ENCODE measurements around the gene MPO.
A peak's percentile ranks its signal among the peaks of the same experiment; 100 is the strongest.

The MPO gene

GRCh38 chr17:58294034-58294433 is 13.3 kb upstream of the MPO start:
- DNase-seq (ENCODE audit: low read depth in 1 of 2, low spot score in 1 of 2) = no peak
- in situ Hi-C loops (cut with HindIII; ENCODE audit: low pct_unique_long_range_greater_than_20kb, low sequenced_read_pairs) = no loop called here
- TF ChIP-seq JUND (IDR thresholded peaks at IDR 0.05; ENCODE audit: low read depth) = no peak

GRCh38 chr17:58291246-58291645 is 10.5 kb upstream of the MPO start:
- no peak for DNase-seq (ENCODE audit: low read depth in 1 of 2, low spot score in 1 of 2)
- TF ChIP-seq JUND (IDR thresholded peaks at IDR 0.05; ENCODE audit: low read depth) = no peak
- in situ Hi-C loops (cut with HindIII; ENCODE audit: low pct_unique_long_range_greater_than_20kb, low sequenced_read_pairs) = no loop called here

- in situ Hi-C loops (cut with HindIII; ENCODE audit: low pct_unique_long_range_greater_than_20kb, low sequenced_read_pairs) = no loop called here
- no peak for TF ChIP-seq JUND (IDR thresholded peaks at IDR 0.05; ENCODE audit: low read depth)
- peak in 1 of 2 experiments; percentile 21 for DNase-seq (ENCODE audit: low read depth in 1 of 2, low spot score in 1 of 2)
These were observed 9.1 kb upstream of the MPO start for GRCh38 chr17:58289869-58290268.

GRCh38 chr17:58285422-58285810 is 4.7 kb upstream of the MPO start:
- no peak for TF ChIP-seq JUND (IDR thresholded peaks at IDR 0.05; ENCODE audit: low read depth)
- in situ Hi-C loops (cut with HindIII; ENCODE audit: low pct_unique_long_range_greater_than_20kb, low sequenced_read_pairs) = no loop called here
- DNase-seq (ENCODE audit: low read depth in 1 of 2, low spot score in 1 of 2) = no peak

- in situ Hi-C loops (cut with HindIII; ENCODE audit: low pct_unique_long_range_greater_than_20kb, low sequenced_read_pairs) = no loop called here
- no peak for TF ChIP-seq JUND (IDR thresholded peaks at IDR 0.05; ENCODE audit: low read depth)
- DNase-seq (ENCODE audit: low read depth in 1 of 2, low spot score in 1 of 2) = no peak
These were observed 4.1 kb upstream of the MPO start for GRCh38 chr17:58284613-58285421.

- TF ChIP-seq JUND (IDR thresholded peaks at IDR 0.05; ENCODE audit: low read depth) = no peak
- in situ Hi-C loops (cut with HindIII; ENCODE audit: low pct_unique_long_range_greater_than_20kb, low sequenced_read_pairs) = no loop called here
- no peak for DNase-seq (ENCODE audit: low read depth in 1 of 2, low spot score in 1 of 2)
These were observed 3.2 kb upstream of the MPO start for GRCh38 chr17:58283674-58284612.

GRCh38 chr17:58282442-58282841 is 1.7 kb upstream of the MPO start:
- no peak for TF ChIP-seq JUND (IDR thresholded peaks at IDR 0.05; ENCODE audit: low read depth)
- in situ Hi-C loops (cut with HindIII; ENCODE audit: low pct_unique_long_range_greater_than_20kb, low sequenced_read_pairs) = no loop called here
- DNase-seq (ENCODE audit: low read depth in 1 of 2, low spot score in 1 of 2) = no peak

- in situ Hi-C loops (cut with HindIII; ENCODE audit: low pct_unique_long_range_greater_than_20kb, low sequenced_read_pairs) = no loop called here
- DNase-seq (ENCODE audit: low read depth in 1 of 2, low spot score in 1 of 2) = no peak
- no peak for TF ChIP-seq JUND (IDR thresholded peaks at IDR 0.05; ENCODE audit: low read depth)
These were observed 826 bp upstream of the MPO start for GRCh38 chr17:58281511-58282011.

GRCh38 chr17:58279736-58280479 is 827 bp downstream of the MPO start:
- DNase-seq (ENCODE audit: low read depth in 1 of 2, low spot score in 1 of 2) = no peak
- TF ChIP-seq JUND (IDR thresholded peaks at IDR 0.05; ENCODE audit: low read depth) = no peak
- in situ Hi-C loops (cut with HindIII; ENCODE audit: low pct_unique_long_range_greater_than_20kb, low sequenced_read_pairs) = no loop called here

GRCh38 chr17:58279016-58279711 is 1.6 kb downstream of the MPO start:
- TF ChIP-seq JUND (IDR thresholded peaks at IDR 0.05; ENCODE audit: low read depth) = no peak
- in situ Hi-C loops (cut with HindIII; ENCODE audit: low pct_unique_long_range_greater_than_20kb, low sequenced_read_pairs) = no loop called here
- no peak for DNase-seq (ENCODE audit: low read depth in 1 of 2, low spot score in 1 of 2)

GRCh38 chr17:58278661-58279015 is 2.1 kb downstream of the MPO start:
- no peak for TF ChIP-seq JUND (IDR thresholded peaks at IDR 0.05; ENCODE audit: low read depth)
- in situ Hi-C loops (cut with HindIII; ENCODE audit: low pct_unique_long_range_greater_than_20kb, low sequenced_read_pairs) = no loop called here
- DNase-seq (ENCODE audit: low read depth in 1 of 2, low spot score in 1 of 2) = peak in 1 of 2 experiments; percentile 14
